NCI-H146 (cell line): ENCODE results near the gene FRK.
A peak's percentile ranks its signal among the peaks of the same experiment; 100 is the strongest.

Source experiments
- DNase-seq: peaks from one replicate; lab custom pipeline; 2025; lab: John Stamatoyannopoulos, UW

Gene FRK

DNA sequence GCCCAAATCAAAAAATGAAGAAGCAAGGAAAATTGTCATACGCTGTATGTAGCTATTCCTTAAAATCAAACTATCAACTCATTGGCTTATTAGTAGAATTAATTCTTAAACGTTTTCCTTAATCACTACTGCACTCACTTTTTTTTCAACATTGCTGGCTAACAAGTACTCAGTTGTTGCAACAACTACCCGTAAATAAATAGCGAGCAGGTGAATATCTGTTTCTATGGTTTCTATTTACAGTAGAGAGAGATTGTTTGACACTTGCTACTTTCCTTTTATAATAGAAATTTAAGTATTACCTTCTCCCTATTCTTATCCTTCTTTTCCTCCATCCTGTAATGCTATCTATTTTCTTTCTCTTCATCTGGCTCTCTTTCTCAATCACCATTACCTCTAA is 25.1 kb downstream of the FRK start:
- peak; percentile 8 for DNase-seq

DNA sequence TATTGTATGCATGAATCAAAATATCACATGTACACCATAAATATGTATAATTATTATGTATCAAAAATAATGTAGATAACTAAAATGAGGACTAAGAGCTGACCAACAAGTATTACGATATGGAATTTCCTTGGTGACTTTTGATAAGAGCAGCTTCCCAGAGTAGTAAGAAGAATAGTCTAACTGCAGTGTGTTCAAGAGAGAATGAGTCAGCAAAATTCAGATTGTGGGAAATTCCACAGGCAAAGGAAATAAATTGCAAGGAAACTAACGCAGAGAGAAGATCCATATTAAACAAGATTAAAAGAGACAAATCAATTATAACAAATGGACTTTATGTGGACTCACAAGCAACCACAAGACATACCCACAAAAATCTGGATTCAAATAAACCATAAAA is 26.4 kb downstream of the FRK start:
- no peak for DNase-seq

GRCh38 chr6:116033687-116034303 is 26.9 kb downstream of the FRK start:
- DNase-seq: no peak

- no peak for DNase-seq
Observed at GRCh38 chr6:116030770-116031169, 29.9 kb downstream of the FRK start.

DNA sequence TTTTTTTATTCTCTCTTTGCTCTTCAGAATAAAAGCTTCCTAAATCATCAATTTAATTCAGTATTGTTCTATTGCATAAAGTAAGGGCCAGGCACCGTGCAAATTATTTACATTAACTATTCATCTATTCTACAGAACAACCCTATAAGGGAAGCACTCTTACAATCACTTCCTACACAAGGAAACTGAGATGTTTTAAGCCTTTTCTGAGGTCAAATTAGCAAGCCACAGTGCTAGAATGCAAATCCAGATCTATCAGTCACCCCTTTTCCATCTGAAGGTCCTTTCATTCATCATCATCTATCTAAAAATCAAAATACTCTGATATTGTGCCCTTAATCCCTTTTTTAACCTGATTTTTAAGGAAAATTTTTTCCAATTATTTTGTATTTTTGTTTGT is 31.2 kb downstream of the FRK start:
- DNase-seq: no peak

- DNase-seq: no peak
Observed at GRCh38 chr6:116028233-116028632, 32.5 kb downstream of the FRK start.

DNA sequence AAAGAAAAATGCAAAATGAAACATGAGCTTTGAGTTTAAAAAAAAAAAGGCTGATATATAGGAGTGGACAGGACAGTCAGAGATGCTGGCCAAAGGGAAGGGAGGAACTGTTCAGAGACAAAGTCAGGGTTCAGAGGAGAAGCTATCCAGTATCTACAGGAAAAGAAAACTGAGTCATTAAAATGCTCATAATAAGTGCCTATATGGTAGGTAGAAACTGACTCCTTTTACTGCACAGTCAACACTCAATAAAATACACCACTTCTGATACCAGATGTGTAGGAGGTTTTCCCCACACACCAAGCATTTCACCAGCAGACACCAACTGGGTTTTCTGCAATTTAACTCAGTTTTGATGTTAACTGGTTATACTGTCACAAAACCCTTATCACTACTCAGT is 32.9 kb downstream of the FRK start:
- no peak for DNase-seq

DNA sequence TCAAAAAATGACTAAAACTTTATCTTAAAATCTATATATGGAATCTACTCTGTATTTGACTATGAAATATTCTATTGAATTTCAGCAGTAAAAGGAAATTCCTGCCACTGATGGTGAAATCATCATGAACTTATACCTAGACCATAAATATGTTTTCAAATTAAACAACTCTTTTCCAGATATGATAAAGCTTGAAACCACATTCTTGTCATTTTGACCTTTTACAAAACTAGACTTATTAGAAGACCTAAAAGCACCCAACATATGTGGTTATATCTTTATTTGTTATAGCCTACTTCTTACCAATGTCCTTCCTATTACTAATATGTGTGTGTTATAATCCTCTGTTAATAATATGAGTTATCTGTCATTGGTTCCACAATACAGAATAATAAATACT is 35.3 kb downstream of the FRK start:
- DNase-seq: no peak

- DNase-seq: no peak
Observed at GRCh38 chr6:116022841-116023445, 37.7 kb downstream of the FRK start.

GRCh38 chr6:116020738-116021137 is 40.0 kb downstream of the FRK start:
- no peak for DNase-seq

GRCh38 chr6:116019428-116019827 is 41.3 kb downstream of the FRK start:
- DNase-seq: no peak

DNA sequence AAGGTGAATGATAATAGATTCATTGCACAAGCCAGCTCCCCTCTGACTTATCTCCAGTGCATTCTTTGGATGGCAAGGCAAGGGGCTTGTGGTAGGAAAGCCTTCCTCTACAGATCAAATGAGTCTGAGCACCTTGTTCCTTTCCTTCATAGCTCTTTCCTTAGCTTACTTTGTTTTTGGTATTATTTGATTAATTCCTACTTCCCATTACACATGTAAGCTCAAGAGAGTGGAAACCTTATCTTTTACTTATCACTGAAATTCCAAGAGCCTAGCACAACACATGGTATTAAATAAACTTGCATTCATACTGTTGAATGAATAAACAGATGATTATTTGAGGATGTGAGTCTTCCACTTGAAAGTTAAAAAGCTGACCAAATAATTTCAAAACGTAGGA is 41.7 kb downstream of the FRK start:
- no peak for DNase-seq

GRCh38 chr6:116017546-116018295 is 43.0 kb downstream of the FRK start:
- DNase-seq: peak; percentile 21

DNA sequence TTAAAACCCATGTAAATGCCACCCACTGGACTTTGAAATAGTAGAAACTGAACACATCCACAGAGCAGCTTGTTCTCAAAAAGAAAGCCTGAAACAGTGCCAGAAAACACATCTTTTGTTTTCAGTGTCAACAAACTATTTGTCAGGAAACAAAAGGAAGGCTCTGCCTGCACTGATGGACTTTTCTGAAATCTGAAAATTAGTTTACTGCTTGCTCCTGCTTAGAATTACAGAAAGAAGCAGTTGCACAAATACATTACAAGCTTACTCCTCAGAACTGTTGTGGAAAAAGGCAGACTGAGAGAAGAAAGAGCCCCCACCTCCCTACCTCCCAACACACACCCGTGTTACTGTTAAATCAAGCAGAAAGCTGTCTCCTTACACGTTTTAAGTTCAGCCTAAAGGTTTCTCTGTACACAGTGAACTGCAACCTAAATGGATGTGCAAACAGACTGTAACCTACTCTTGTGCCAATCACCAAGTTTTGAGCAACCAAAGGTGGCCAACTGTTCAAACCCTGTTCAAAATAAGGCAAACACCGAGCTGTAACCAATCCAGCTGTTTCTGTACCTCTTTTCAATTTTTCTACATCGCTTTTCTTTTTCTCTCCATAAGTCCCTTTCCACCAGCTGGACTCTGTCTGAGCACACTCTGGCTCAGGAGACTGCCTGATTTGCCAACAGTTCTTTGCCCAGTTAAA is 43.7 kb downstream of the FRK start:
- peak; percentile 71 for DNase-seq

DNA sequence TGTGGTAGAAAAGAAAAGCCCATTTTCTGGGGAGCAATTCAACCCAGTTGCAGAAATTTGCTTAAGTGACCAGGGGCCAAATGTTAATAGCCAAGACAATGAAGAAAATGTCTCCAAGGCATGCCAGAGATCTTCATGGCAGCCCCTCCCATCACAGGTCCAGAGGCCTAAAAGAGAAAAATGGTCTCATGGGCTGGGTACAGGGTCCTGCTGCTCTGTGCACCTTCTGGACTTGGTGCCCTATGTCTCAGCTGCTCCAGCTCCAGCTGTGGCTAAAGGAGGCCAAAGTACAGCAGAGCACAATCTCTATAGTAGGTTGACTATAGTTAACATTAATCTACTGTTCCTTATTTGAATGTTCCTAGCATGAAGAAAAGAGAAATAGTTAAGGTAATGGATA is 44.7 kb downstream of the FRK start:
- no peak for DNase-seq

GRCh38 chr6:116015561-116015960 is 45.1 kb downstream of the FRK start:
- DNase-seq: no peak

DNA sequence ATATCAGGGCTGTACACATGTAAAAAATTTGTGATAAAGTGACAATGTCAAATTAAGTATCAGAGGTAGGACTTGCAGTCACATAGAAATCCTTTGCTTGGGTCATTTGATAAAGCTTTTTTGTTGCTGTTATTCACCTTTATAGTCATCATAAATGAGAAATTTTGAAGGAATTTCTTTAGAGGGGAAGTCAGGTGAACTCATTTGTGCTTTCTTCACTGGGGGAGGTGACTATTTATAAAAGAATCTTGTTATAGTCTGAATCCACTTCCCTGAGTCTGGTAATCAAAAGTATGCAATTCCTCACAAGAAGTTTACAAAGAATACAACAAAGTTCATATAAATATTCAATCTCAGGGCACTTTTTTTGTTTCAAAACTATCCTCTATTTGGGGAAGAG is 47.7 kb downstream of the FRK start:
- no peak for DNase-seq

- no peak for DNase-seq
Observed at GRCh38 chr6:116012471-116012949, 48.2 kb downstream of the FRK start.

DNA sequence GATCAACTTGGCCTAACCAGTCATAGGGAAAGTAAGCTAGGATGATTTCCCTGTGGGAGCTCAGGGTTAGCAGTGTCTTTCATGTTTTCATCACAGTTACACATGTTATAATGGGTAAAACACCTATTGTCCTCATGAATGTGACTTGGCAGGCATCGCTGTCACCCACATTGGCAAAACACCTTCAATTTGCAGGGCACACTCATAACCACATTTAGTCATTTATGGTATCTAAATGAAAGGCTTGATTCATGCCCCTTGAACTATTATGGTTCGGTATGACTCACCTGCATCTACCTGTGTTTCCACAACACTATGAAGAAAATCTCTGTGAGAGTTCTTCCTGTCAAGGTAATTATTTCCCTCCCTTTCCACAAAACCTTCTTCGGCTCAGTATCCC is 49.2 kb downstream of the FRK start:
- peak; percentile 10 for DNase-seq

GRCh38 chr6:116010790-116011401 is 49.8 kb downstream of the FRK start:
- DNase-seq: peak; percentile 72

DNA sequence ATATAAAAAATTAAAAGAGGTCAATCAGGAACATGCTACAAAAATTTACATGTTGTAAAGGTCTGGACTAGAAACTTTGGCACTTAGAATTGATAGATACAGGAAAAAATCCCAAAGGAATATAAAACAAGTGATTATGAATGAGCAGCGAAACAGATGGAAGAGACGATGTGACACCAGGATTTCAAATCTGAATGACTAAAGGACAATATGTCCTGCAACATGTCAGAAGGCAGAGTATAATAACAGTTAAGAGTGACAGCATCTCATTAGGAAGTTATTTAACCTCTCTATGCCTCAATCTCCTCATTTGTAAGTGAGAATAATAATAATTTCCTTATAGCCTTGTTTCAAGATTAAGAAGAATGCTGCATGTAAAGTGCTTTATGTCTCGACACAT is 50.3 kb downstream of the FRK start:
- DNase-seq: no peak
